Measurements from ENCODE around the gene GINM1. TPM values are rescaled to one million over a fixed set of nuclear protein-coding genes. Genes with fewer than 3 reads are reported as not detected.
A peak's percentile ranks its signal among the peaks of the same experiment; 100 is the strongest.

The GINM1 gene
- total and polyA plus RNA-seq, 3 donors from 2014 or later, result 47.5 to 80.3 (median 58.7) TPM

- peak; percentile 57 for DNase-seq
- whole genome bisulfite sequencing, 2 donors, result 0% methylated on average over 35 to 80 of the region's 81 CpGs
- H3K4me3 ChIP-seq, result peak overlapping the region; percentile 82 to 100
- intact Hi-C loops (cut with DNase I; ENCODE audit: low total_unique reads), result no loop called here
- no peaks in the 10 kb centered on the region for H3K9me3 ChIP-seq
- TF ChIP-seq POLR2A (IDR thresholded peaks at IDR 0.05), result no peak
- TF ChIP-seq, protein P1, sequence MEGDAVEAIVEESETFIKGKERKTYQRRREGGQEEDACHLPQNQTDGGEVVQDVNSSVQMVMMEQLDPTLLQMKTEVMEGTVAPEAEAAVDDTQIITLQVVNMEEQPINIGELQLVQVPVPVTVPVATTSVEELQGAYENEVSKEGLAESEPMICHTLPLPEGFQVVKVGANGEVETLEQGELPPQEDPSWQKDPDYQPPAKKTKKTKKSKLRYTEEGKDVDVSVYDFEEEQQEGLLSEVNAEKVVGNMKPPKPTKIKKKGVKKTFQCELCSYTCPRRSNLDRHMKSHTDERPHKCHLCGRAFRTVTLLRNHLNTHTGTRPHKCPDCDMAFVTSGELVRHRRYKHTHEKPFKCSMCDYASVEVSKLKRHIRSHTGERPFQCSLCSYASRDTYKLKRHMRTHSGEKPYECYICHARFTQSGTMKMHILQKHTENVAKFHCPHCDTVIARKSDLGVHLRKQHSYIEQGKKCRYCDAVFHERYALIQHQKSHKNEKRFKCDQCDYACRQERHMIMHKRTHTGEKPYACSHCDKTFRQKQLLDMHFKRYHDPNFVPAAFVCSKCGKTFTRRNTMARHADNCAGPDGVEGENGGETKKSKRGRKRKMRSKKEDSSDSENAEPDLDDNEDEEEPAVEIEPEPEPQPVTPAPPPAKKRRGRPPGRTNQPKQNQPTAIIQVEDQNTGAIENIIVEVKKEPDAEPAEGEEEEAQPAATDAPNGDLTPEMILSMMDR (IDR thresholded peaks at IDR 0.05), result no peak
- no peaks in the 10 kb centered on the region for H3K4me1 ChIP-seq
- no peaks in the 10 kb centered on the region for H3K36me3 ChIP-seq (ENCODE audit: low read depth, missing control alignments)
- peak overlapping the region; percentile 91 to 96 for H3K27ac ChIP-seq
- no peaks in the 10 kb centered on the region for H3K27me3 ChIP-seq
Observed at GRCh38 chr6:149566410-149567193, 427 bp downstream of the GINM1 start.

DNA sequence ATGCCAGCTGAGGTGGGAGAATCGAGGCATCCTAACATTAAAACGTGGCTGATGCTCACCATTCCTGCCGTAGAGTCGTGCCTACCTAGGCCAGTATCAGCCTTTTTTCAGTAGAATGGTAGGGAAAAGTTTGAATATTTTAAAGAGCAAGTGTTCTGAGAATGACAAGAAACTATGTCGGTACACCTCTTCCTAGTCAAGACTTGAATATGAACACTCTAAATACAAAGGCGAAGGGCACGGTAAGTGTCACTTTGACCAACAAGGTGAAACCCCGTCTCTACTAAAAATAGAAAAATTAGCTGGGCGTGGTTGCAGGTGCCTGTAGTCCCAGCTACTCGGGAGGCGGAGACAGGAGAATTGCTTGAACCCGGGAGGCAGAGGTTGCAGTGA, 1.0 kb downstream of the GINM1 start:
- no peaks in the 10 kb centered on the region for H3K36me3 ChIP-seq (ENCODE audit: low read depth, missing control alignments)
- peak overlapping the region in 1 of 2 donors; percentile 96 for H3K27ac ChIP-seq
- H3K27me3 ChIP-seq, result no peaks in the 10 kb centered on the region
- WGBS, 2 donors, result 31 to 33% methylated on average over 12 of the region's 12 CpGs
- no peaks in the 10 kb centered on the region for H3K4me1 ChIP-seq
- intact Hi-C loops (cut with DNase I; ENCODE audit: low total_unique reads), result no loop called here
- H3K9me3 ChIP-seq, result no peaks in the 10 kb centered on the region
- peak overlapping the region; percentile 82 to 100 for H3K4me3 ChIP-seq
- no peak for DNase-seq
- TF ChIP-seq, protein P1 (IDR thresholded peaks at IDR 0.05), result no peak
- TF ChIP-seq POLR2A (IDR thresholded peaks at IDR 0.05), result no peak

DNA sequence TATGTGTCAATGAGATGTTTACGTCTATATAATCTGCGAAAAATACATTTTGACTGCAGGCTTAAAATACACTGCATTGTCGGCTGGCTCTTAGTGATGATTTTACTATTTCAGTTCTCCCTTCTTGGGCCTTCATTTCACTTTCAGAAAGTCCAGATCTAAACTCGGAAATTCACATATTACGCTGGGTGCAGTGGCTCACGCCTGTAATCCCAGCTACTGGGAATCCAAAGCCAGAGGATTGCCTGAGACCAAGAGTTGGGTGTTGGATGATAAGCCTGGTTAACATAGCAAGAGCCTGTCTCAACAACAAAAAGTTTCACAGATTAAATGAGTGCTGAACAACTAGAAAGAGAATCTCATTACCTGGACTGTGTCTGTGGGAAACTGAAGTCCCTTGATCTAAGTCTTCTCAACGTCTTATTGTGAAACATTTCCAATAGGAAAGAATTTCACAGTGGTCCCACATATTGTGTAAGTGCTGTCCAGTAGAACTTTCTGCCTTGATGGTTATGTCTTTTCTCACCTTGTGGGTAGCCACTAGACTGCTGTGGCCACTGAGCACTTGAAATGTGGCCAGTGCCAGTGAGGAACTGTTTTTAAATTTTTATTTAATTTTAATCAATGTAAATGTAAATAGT, 1.9 kb downstream of the GINM1 start:
- Histone ChIP-seq H3K9me3 (no peaks in the 10 kb centered on the region), H3K4me1 (no peaks in the 10 kb centered on the region), H3K36me3 (ENCODE audit: low read depth, missing control alignments) (no peaks in the 10 kb centered on the region), H3K27ac (no peak overlapping the region), H3K4me3 (no peak overlapping the region), H3K27me3 (no peaks in the 10 kb centered on the region)
- intact Hi-C loops (cut with DNase I; ENCODE audit: low total_unique reads), result no loop called here
- no peak for DNase-seq
- WGBS, 2 donors, result 69 to 72% methylated on average over 7 of the region's 7 CpGs
- TF ChIP-seq POLR2A (IDR thresholded peaks at IDR 0.05), result no peak
- TF ChIP-seq, protein P1 (IDR thresholded peaks at IDR 0.05), result no peak

GRCh38 chr6:149580880-149581279, 14.7 kb downstream of the GINM1 start:
- H3K36me3 ChIP-seq (ENCODE audit: low read depth, missing control alignments), result no peaks in the 10 kb centered on the region

More at GRCh38 chr6:149580880-149581279, 14.7 kb downstream of the GINM1 start:
- 97 to 98% methylated on average over 5 of the region's 5 CpGs for WGBS, 2 donors
- Histone ChIP-seq H3K4me3 (no peak overlapping the region), H3K4me1 (no peaks in the 10 kb centered on the region), H3K27ac (no peak overlapping the region), H3K27me3 (no peaks in the 10 kb centered on the region), H3K9me3 (no peaks in the 10 kb centered on the region)
- DNase-seq, result no peak
- intact Hi-C loops (cut with DNase I; ENCODE audit: low total_unique reads), result no loop called here
- TF ChIP-seq, protein P1 (IDR thresholded peaks at IDR 0.05), result no peak
- no peak for TF ChIP-seq POLR2A (IDR thresholded peaks at IDR 0.05)

Measured in testis (tissue), 3 donors.